Body of pancreas (tissue), 4 donors: ENCODE results near the gene UBASH3A. TPM values are rescaled to one million over a fixed set of nuclear protein-coding genes. Genes with fewer than 3 reads are reported as not detected.

ENCODE experiments used
- ATAC-seq: fragments of 150-250 bp; one replicate; pipeline ENCODE4 v1.9.1; 2016
- DNase-seq, 4 donors: peaks; one replicate each; pipeline ENCODE4 v3.0.0-alpha.2; 2019
- H3K27ac ChIP-seq, 4 donors: fragments of 200-600 bp; sonication (generic); 1 replicate in 3 of 4; 2 replicates in 1 of 4; pipeline versions ENCODE4 v1.5.1 to v1.6.1; 2016 to 2019; ENCODE audit warnings: mild to moderate bottlenecking in 1 of 4, mixed read lengths in 1 of 4, moderate library complexity in 1 of 4
- H3K27me3 ChIP-seq, 2 donors: fragments of 200-600 bp; sonication (generic); one replicate each; pipeline ENCODE4 v1.6.0; 2016; ENCODE audit warnings: mild to moderate bottlenecking in 1 of 2
- H3K36me3 ChIP-seq, 2 donors: fragments of 200-600 bp; sonication (generic); replicated peaks in 1 of 2; 2 replicates each; pipeline ENCODE4 v1.5.1; 2016; ENCODE audit warnings: low read depth in 2 of 2; ENCODE audit not compliant: insufficient read depth in 1 of 2
- H3K4me1 ChIP-seq: fragments of 200-600 bp; sonication (generic); one replicate; pipeline ENCODE4 v1.6.0; 2016
- H3K4me3 ChIP-seq, 2 donors: fragments of 200-600 bp; sonication (generic); 1 replicate in 1 of 2; 2 replicates in 1 of 2; pipeline ENCODE4 v1.5.1; 2016 to 2019
- H3K9me3 ChIP-seq, 3 donors: fragments of 200-600 bp; sonication (generic); 1 replicate in 2 of 3; 2 replicates in 1 of 3; pipeline ENCODE4 v1.5.1; 2016
- CTCF ChIP-seq, 7 experiments: fragments of 450-650 bp in 4 of 7; fragments of 200-600 bp in 3 of 7; sonication (generic) in 3 of 7; IDR thresholded peaks; one replicate each; pipeline ENCODE4 v1.5.1; 2016 to 2019; ENCODE audit warnings: antibody characterized with exemption in 7 of 7
- POLR2A ChIP-seq, 3 donors: fragments of 450-650 bp; IDR thresholded peaks; one replicate each; pipeline ENCODE4 v1.6.1; 2016; ENCODE audit warnings: antibody characterized with exemption in 3 of 3, mild to moderate bottlenecking in 2 of 3
- WGBS, 2 donors: methylation state at CpG; one replicate each; pipeline ENCODE4 v1.1.5; 2017; 5-methylcytosine and 5-hydroxymethylcytosine counted together
- intact Hi-C: fragments of 100-400 bp; cut with DNase I; formaldehyde crosslinking; loops from one replicate; pipeline ENCODE4 v1.15.1; 2023
- total RNA-seq, 2 donors: library from RNA; depleted of rRNA; stranded (reverse); fragments of >200 nt; gene quantifications; one replicate each; pipeline ENCODE4 v1.1.0, GENCODE V29; 2016

UBASH3A gene
- total RNA-seq, 2 donors from 2014 or later = 0.26 TPM; not detected in 1

DNA sequence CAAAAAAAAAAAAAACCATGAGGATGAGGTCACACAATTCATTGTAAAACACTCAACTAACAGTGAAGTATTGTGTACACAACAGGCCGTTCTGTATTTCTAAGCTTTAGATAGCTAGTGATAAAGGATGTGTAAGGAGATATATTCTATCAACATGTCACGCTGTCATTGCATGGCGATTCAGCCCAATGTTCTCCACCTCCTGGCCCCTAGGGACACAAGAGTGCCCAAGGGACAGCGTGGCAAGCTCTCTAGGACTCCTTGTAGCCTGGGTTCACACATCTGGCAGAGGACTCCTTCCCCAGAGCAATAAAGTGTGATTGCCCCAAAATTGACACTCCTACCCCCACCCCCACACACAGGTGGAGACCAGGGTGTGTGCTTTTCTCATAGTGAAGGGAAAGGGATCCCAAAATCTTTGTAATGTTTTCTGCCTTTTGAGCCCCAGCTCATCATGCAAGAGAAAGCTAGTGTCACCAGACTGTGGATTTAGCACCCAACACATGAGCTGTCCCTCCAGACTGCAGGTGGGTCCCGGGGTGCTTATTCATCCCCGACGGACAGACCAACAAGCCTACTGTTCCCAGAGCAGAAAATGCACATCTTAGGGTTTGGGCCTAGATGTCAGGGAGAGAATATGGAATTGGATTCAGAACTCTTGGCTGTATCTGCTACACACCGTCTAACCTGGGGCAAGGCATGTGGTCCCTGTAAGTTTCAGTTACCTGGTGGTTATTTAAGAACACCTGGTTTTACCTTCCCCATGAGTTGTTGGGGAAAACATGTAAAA lies 19.4 kb upstream of the UBASH3A start:
- no peaks in the 10 kb centered on the region for H3K9me3 ChIP-seq
- no peak for DNase-seq

GRCh38 chr21:42384989-42385388 lies 18.7 kb upstream of the UBASH3A start:
- no peaks in the 10 kb centered on the region for H3K36me3 ChIP-seq
- H3K9me3 ChIP-seq = no peaks in the 10 kb centered on the region
- 82 to 91% methylated on average over 2 of the region's 2 CpGs for WGBS, 2 donors
- no peak overlapping the region for H3K27ac ChIP-seq
- H3K4me1 ChIP-seq = peaks cover 10% of the 10 kb centered on the region
- TF ChIP-seq POLR2A (IDR thresholded peaks at IDR 0.05) = no peak
- TF ChIP-seq CTCF (IDR thresholded peaks at IDR 0.05) = no peak
- intact Hi-C loops = no loop called here
- no peak overlapping the region for H3K4me3 ChIP-seq
- ATAC-seq (no peak), DNase-seq (no peak)
- no peaks in the 10 kb centered on the region for H3K27me3 ChIP-seq

More for the DNA sequence above, 19.4 kb upstream of the UBASH3A start:
- TF ChIP-seq CTCF (IDR thresholded peaks at IDR 0.05) (no peak), POLR2A (IDR thresholded peaks at IDR 0.05) (no peak)
- no peak for ATAC-seq
- intact Hi-C loops = no loop called here
- H3K27ac ChIP-seq = no peak overlapping the region
- H3K27me3 ChIP-seq = no peaks in the 10 kb centered on the region
- no peak overlapping the region for H3K4me3 ChIP-seq
- peaks cover 5% of the 10 kb centered on the region for H3K4me1 ChIP-seq
- 71 to 79% methylated on average over 8 of the region's 8 CpGs for WGBS, 2 donors
- no peaks in the 10 kb centered on the region for H3K36me3 ChIP-seq

- H3K27me3 ChIP-seq = no peaks in the 10 kb centered on the region
- H3K36me3 ChIP-seq = no peaks in the 10 kb centered on the region
- TF ChIP-seq CTCF (IDR thresholded peaks at IDR 0.05) (no peak), POLR2A (IDR thresholded peaks at IDR 0.05) (no peak)
- intact Hi-C loops = no loop called here
- no peak overlapping the region for H3K27ac ChIP-seq
- H3K9me3 ChIP-seq = no peaks in the 10 kb centered on the region
- no peak for DNase-seq
- ATAC-seq = no peak
- H3K4me3 ChIP-seq = no peak overlapping the region
- H3K4me1 ChIP-seq = peaks cover 15% of the 10 kb centered on the region
- 92 to 97% methylated on average over 5 of the region's 5 CpGs for WGBS, 2 donors
Observed at GRCh38 chr21:42385619-42386018, 18.1 kb upstream of the UBASH3A start.

- intact Hi-C loops = no loop called here
- H3K27me3 ChIP-seq = no peaks in the 10 kb centered on the region
- H3K4me1 ChIP-seq = peaks cover 15% of the 10 kb centered on the region
- no peaks in the 10 kb centered on the region for H3K36me3 ChIP-seq
- no peaks in the 10 kb centered on the region for H3K9me3 ChIP-seq
- DNase-seq (peak in 2 of 4 donors; percentile 34 to 40), ATAC-seq (no peak)
- no peak overlapping the region for H3K27ac ChIP-seq
- WGBS, 2 donors = 55 to 56% methylated on average over 7 to 11 of the region's 11 CpGs
- H3K4me3 ChIP-seq = no peak overlapping the region
- TF ChIP-seq POLR2A (IDR thresholded peaks at IDR 0.05) (no peak), CTCF (IDR thresholded peaks at IDR 0.05) (no peak)
Observed at GRCh38 chr21:42386034-42386591, 17.6 kb upstream of the UBASH3A start.
